Cardiac muscle cell (in vitro differentiated cells and primary cell): ENCODE results near the gene MAPK8. TPM values are rescaled to one million over a fixed set of nuclear protein-coding genes. Genes with fewer than 3 reads are reported as not detected.

Experiments used
- DNase-seq, 2 donors: peaks; one replicate each; pipeline versions ENCODE4 v3.0.0 to v3.0.0-alpha.2; 2010 to 2017; ENCODE audit warnings: low read depth in 1 of 2, low spot score in 1 of 2
- H3K27ac ChIP-seq: fragments of 200-600 bp; sonication (generic); 2 replicates; pipeline ENCODE4 v1.5.1; 2016
- H3K27me3 ChIP-seq: fragments of 200-600 bp; sonication (generic); 2 replicates; pipeline ENCODE4 v1.6.0; 2016; ENCODE audit warnings: control low read depth
- H3K36me3 ChIP-seq: fragments of 200-600 bp; sonication (generic); 2 replicates; pipeline ENCODE4 v1.5.1; 2016; ENCODE audit warnings: control low read depth
- H3K4me1 ChIP-seq: fragments of 200-600 bp; sonication (generic); 2 replicates; pipeline ENCODE4 v1.8.1; 2017; ENCODE audit warnings: low read depth, mild to moderate bottlenecking, mixed run types
- H3K4me3 ChIP-seq: fragments of 200-600 bp; sonication (generic); 2 replicates; pipeline ENCODE4 v1.5.1; 2016; ENCODE audit warnings: mild to moderate bottlenecking
- H3K9me3 ChIP-seq: fragments of 200-600 bp; sonication (generic); 2 replicates; pipeline ENCODE4 v1.5.1; 2017; ENCODE audit warnings: low read depth, mild to moderate bottlenecking, control low read depth
- polyA plus RNA-seq: library from polyadenylated mRNA; unstranded; fragments of >200 nt; fragmentation: Nextera tagmentation; extraction: Ambion mirVana; gene quantifications from 2 replicates; pipeline ENCODE4 v1.2.1, GENCODE V29; 2016
- total RNA-seq: library from RNA; depleted of rRNA; stranded (reverse); fragments of >200 nt; gene quantifications from 2 replicates; pipeline ENCODE4 v1.2.3, GENCODE V29; 2016
- TF ChIP-seq, protein P1 (sequence below): IDR thresholded peaks from 2 replicates; pipeline ENCODE4 v1.5.1; 2012; ENCODE audit warnings: low read depth, mild to moderate bottlenecking, low read length

The MAPK8 gene
- total and polyA plus RNA-seq, 2 experiments from 2014 or later: 15.4 to 40.8 TPM

DNA sequence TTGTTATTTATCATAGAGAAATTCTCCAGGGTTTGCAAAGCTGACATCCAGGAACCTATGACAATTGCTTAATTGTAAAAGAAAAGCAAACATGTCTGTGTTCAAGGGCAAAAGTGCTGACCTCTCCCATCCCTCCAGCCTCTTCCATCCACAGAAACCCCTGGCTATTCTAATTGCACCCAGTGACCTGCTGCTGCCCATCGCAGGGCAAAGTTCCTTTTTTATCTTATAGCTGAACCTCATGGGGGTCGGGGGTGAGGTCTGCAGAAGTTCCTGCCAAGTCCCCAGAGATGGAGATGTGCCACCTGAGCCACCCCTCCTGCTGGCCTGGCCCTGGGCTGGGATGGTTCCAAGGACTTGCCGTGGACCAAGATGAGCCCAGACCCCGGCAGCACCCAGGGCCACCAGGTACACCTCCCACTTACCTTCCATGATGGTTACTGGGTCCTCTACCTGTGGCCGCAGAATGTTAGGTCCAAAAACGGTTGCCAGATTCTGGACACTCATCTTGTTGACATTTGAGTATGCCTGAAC, 146.5 kb downstream of the MAPK8 start:
- H3K27me3 ChIP-seq: no peaks in the 10 kb centered on the region
- H3K4me1 ChIP-seq: peaks cover 24% of the 10 kb centered on the region
- H3K36me3 ChIP-seq: no peaks in the 10 kb centered on the region
- TF ChIP-seq, protein P1, sequence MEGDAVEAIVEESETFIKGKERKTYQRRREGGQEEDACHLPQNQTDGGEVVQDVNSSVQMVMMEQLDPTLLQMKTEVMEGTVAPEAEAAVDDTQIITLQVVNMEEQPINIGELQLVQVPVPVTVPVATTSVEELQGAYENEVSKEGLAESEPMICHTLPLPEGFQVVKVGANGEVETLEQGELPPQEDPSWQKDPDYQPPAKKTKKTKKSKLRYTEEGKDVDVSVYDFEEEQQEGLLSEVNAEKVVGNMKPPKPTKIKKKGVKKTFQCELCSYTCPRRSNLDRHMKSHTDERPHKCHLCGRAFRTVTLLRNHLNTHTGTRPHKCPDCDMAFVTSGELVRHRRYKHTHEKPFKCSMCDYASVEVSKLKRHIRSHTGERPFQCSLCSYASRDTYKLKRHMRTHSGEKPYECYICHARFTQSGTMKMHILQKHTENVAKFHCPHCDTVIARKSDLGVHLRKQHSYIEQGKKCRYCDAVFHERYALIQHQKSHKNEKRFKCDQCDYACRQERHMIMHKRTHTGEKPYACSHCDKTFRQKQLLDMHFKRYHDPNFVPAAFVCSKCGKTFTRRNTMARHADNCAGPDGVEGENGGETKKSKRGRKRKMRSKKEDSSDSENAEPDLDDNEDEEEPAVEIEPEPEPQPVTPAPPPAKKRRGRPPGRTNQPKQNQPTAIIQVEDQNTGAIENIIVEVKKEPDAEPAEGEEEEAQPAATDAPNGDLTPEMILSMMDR: no peak
- H3K27ac ChIP-seq: no peak overlapping the region
- no peak overlapping the region for H3K4me3 ChIP-seq
- no peaks in the 10 kb centered on the region for H3K9me3 ChIP-seq
- DNase-seq: no peak

- Histone ChIP-seq H3K4me3 (no peak overlapping the region), H3K9me3 (no peaks in the 10 kb centered on the region), H3K27ac (peak overlapping the region; percentile 84), H3K4me1 (peaks cover 24% of the 10 kb centered on the region), H3K27me3 (no peaks in the 10 kb centered on the region), H3K36me3 (no peaks in the 10 kb centered on the region)
- no peak for DNase-seq
- TF ChIP-seq, protein P1: no peak
Observed at GRCh38 chr10:48453451-48454301, 147.2 kb downstream of the MAPK8 start.

DNA sequence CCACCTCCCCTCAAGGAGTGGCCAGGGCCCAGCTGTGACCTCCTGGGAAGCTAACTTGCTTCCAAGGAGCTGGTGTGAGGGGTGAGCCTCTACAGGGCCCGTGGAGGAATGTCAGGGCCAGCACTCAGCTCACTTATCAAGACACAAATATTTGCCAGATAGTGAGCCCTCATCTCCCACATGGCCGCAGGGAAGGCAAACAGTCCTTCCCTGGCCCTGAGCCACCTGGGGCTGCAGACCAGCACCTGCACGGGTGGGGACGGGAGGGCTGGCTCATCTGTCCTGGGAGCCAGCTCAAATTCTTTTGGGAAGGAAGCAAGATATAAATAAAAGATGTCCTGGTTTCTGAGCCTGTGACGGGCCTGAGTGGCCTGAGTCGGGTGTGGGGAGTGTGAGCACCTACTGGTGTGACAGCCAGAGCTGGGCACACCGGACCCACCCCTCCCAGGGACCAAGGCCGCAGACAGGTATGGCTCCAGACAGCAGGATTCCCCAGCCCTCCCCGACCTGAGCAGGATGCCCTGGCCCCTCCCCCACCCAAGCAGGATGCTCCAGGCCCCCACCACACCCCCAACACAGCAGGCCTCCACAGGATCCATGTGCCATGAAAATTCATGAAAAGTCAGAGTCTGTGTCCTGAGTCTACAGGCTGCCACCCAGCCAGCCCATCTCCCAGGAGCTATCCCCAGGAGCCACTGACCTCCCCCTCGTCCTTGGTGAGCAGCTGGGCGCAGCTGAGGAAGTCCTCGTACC, 148.0 kb downstream of the MAPK8 start:
- peak overlapping the region; percentile 84 for H3K27ac ChIP-seq
- TF ChIP-seq, protein P1: no peak
- H3K27me3 ChIP-seq: no peaks in the 10 kb centered on the region
- no peaks in the 10 kb centered on the region for H3K36me3 ChIP-seq
- H3K4me3 ChIP-seq: no peak overlapping the region
- no peaks in the 10 kb centered on the region for H3K9me3 ChIP-seq
- peaks cover 24% of the 10 kb centered on the region for H3K4me1 ChIP-seq
- DNase-seq: peak; percentile 17 to 56

- Histone ChIP-seq H3K9me3 (no peaks in the 10 kb centered on the region), H3K27ac (no peak overlapping the region), H3K27me3 (no peaks in the 10 kb centered on the region), H3K4me1 (peaks cover 24% of the 10 kb centered on the region), H3K36me3 (no peaks in the 10 kb centered on the region), H3K4me3 (no peak overlapping the region)
- TF ChIP-seq, protein P1: no peak
- DNase-seq: no peak
Observed at GRCh38 chr10:48455055-48455391, 148.5 kb downstream of the MAPK8 start.

DNA sequence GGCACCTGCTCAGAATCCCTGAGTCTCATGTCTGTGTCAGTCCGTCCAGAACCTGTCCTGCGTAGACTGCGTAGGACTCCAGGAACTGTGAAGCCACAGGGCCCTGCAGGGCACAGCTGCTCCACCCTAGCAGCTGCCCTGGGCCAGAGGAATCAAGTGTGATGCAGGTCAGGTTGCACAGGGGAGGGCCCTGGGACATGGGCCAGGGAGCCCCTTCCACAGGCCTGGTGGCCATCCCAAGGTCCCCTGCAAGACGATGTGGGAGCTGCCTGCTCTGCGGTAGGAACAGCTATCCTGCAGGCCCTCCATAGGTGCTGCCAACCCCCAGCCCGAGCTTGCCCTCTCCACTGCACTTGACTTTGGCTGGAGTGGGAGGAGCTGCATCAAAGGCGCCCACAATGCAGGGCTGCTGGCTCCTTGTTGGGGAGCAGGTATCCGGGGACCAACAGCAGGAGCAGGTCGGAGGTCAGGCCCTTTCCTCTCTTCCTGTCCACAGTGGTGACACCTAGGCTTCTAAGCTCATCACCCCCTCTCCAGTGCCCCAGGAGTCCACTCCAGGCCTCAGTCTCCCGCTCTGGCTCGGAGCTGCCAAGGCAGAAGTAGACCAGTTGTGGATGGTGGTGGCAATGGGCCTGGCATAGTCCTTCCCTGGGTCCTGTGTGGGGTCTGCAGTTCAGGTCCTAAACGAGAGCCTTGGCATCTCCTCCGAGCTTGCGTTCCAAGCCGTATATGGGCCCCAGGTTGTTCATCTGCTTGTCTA, 149.1 kb downstream of the MAPK8 start:
- no peaks in the 10 kb centered on the region for H3K27me3 ChIP-seq
- TF ChIP-seq, protein P1: no peak
- DNase-seq: no peak
- H3K27ac ChIP-seq: no peak overlapping the region
- no peaks in the 10 kb centered on the region for H3K36me3 ChIP-seq
- no peaks in the 10 kb centered on the region for H3K9me3 ChIP-seq
- H3K4me3 ChIP-seq: no peak overlapping the region
- peaks cover 24% of the 10 kb centered on the region for H3K4me1 ChIP-seq
